Measurements from ENCODE around the gene HS2ST1. TPM values are rescaled to one million over a fixed set of nuclear protein-coding genes. Genes with fewer than 3 reads are reported as not detected.

Gene HS2ST1
- total RNA-seq, 1 donor from 2014 or later: 12.6 TPM

DNA sequence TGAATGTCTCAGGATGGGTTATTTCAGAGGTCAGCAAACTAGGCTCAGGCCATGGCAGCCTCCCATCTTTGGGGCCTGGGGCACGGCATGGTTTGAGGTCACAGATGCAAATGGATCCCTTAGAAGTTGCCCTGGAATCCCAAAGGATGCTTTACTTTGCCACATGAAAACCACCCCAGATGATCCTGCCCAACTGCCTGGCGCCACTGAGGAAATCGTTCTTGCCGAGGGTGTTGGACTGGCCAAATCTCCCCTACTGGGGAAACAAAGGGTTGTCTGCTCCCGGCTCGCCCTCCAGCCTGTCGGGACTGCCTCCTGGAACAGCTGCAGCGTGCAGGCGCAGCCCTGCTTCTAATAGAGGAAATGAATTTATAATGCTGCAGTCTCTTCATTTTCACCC, 241.2 kb downstream of the HS2ST1 start:
- Histone ChIP-seq H3K4me3 (no peak overlapping the region), H3K27ac (replicated peaks) (no peak overlapping the region), H3K4me1 (peaks cover 21% of the 10 kb centered on the region), H3K36me3 (no peaks in the 10 kb centered on the region), H3K27me3 (ENCODE audit: low read depth) (no peaks in the 10 kb centered on the region), H3K9me3 (replicated peaks) (no peaks in the 10 kb centered on the region)
- no peak for DNase-seq
- no peak for TF ChIP-seq CTCF (IDR thresholded peaks at IDR 0.05; ENCODE audit: borderline replicate concordance)
- intact Hi-C loops (cut with micrococcal nuclease): no loop called here

DNA sequence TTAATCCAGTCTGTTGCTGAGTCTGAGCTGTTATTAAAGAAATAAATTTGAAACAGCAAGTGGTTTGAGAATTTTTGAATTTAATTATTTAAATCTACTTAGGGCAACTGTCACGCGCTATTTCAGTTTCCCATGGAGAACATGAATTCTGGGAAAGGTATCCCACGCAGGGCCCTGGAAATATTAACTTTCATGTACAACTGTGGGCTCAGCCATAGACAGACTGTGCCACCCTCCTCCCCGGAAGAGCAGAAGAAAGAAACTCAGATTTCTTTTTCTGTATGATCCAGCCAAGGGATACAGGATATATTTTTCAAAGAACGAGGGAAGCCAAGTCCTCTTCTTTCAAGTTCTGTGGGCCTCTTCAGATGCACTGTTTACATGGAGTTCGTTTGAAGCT, 241.7 kb downstream of the HS2ST1 start:
- H3K36me3 ChIP-seq: no peaks in the 10 kb centered on the region
- no peaks in the 10 kb centered on the region for H3K9me3 ChIP-seq (replicated peaks)
- intact Hi-C loops (cut with micrococcal nuclease): no loop called here
- DNase-seq: no peak
- H3K4me1 ChIP-seq: peaks cover 18% of the 10 kb centered on the region
- H3K4me3 ChIP-seq: no peak overlapping the region
- H3K27ac ChIP-seq (replicated peaks): no peak overlapping the region
- H3K27me3 ChIP-seq (ENCODE audit: low read depth): no peaks in the 10 kb centered on the region
- TF ChIP-seq CTCF (IDR thresholded peaks at IDR 0.05; ENCODE audit: borderline replicate concordance): no peak

GRCh38 chr1:87159378-87159915, 245.0 kb downstream of the HS2ST1 start:
- Histone ChIP-seq H3K36me3 (no peaks in the 10 kb centered on the region), H3K27ac (replicated peaks) (no peak overlapping the region), H3K4me3 (no peak overlapping the region), H3K9me3 (replicated peaks) (no peaks in the 10 kb centered on the region), H3K27me3 (ENCODE audit: low read depth) (no peaks in the 10 kb centered on the region), H3K4me1 (no peaks in the 10 kb centered on the region)
- DNase-seq: no peak
- intact Hi-C loops (cut with micrococcal nuclease): no loop called here
- no peak for TF ChIP-seq CTCF (IDR thresholded peaks at IDR 0.05; ENCODE audit: borderline replicate concordance)

Other genes with a start within 250 kb of the HS2ST1 start
- gene SH3GLB1, start 210.1 kb upstream of the HS2ST1 start, total RNA-seq: 114 TPM
- 67.0 TPM for gene SELENOF, start 509 bp upstream of the HS2ST1 start, total RNA-seq